ENCODE data around the gene ZNF189.

The ZNF189 gene

GRCh38 chr9:101421653-101422065, 23.0 kb downstream of the ZNF189 start:
- DNase-seq, result no peak

GRCh38 chr9:101427358-101427757, 28.7 kb downstream of the ZNF189 start:
- no peak for DNase-seq

GRCh38 chr9:101427957-101428655, 29.5 kb downstream of the ZNF189 start:
- DNase-seq, result no peak

- no peak for DNase-seq
These were observed 30.3 kb downstream of the ZNF189 start for GRCh38 chr9:101428909-101429308.

- DNase-seq, result no peak
These were observed 31.1 kb downstream of the ZNF189 start for GRCh38 chr9:101429736-101430135.

DNA sequence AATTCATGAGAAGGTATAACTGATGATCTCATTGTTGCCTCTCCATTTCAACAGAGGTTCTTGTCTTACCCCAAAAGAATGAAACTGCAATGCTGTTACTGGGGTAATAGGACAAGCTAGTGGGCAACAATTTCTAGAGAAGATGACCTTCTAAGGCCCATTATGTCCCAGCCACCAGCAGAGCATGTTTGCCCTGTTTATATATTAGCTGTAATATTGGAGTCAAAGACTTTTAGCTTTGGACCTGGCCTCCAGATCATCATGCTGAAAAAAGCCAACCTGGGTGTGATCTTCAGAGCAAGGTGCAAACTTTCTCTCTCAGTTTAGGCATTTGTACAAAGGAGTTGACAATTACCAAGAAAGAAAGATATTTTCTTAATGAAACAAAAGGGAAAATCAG, 33.5 kb downstream of the ZNF189 start:
- no peak for DNase-seq

- no peak for DNase-seq
These were observed 34.1 kb downstream of the ZNF189 start for GRCh38 chr9:101432740-101433139.

- no peak for DNase-seq
These were observed 34.6 kb downstream of the ZNF189 start for GRCh38 chr9:101433229-101433628.

DNA sequence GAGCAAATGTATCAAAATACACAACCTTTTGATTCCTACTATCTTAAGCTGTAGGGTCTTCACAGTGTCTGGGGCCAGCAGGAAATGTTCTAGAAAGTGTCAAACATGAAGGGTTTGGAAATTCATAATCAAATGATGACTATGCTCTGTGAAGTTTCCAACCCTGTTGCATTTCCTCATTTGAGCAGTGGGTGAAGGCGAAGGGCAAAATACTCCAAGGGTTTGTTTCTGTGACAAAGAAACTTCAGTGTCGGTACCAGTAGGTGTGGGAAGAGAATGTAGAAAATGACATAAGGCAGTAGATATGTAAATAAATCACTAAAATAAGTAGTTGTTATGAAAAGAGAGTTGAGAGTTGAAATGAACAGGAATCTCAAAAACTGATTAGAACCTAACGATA, 36.3 kb downstream of the ZNF189 start:
- no peak for DNase-seq

DNA sequence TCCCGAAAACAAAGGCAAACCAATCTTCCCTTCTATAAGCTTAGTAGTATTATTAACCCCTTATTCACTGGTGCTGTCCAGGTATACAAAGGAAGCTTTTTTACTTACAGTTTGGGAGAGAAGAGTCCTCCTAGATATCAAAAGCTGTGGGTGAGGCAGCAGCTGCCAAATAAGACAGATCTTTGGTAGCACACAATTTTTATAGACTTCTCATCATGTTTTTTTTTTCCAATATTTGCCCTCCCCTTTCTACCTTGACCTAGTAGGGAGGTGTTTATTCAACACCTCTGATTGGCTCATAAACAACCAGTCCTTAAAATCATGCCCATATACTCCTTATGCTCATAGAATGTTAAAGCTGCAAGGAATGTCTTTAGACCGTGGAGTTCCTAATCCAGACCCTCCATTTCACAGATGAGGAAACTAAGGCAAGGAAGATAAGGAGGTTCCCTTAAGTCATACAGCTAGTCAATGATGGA, 37.0 kb downstream of the ZNF189 start, which contains the start of gene ALDOB:
TSS of gene ALDOB (minus strand) at position 174 of the 479 bp plus-strand sequence. CDS start 4,887 bp downstream, outside the sequence.
- DNase-seq, result no peak

DNA sequence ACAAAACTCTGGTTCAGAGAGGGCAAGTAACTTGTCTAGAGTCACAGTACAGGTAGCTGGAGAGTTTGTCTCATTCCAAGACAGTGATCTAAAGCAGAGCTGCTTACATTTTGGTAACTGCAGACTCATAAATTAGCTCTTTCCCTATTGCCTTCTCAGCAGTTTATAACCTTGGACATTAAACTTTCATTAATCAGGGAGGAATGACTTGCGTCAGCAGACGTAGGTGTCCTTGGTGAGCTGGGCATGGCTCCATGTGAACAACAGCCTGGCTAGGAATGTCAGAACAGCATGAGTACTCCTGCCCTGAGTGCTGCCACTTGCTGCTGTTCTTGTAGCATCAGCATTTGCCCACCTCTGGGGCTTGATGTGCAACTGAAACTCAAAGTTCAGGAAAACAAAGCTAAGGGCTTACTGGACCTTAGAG, 39.2 kb downstream of the ZNF189 start:
- DNase-seq, result no peak

- DNase-seq, result no peak
These were observed 39.9 kb downstream of the ZNF189 start for GRCh38 chr9:101438523-101438922.

DNA sequence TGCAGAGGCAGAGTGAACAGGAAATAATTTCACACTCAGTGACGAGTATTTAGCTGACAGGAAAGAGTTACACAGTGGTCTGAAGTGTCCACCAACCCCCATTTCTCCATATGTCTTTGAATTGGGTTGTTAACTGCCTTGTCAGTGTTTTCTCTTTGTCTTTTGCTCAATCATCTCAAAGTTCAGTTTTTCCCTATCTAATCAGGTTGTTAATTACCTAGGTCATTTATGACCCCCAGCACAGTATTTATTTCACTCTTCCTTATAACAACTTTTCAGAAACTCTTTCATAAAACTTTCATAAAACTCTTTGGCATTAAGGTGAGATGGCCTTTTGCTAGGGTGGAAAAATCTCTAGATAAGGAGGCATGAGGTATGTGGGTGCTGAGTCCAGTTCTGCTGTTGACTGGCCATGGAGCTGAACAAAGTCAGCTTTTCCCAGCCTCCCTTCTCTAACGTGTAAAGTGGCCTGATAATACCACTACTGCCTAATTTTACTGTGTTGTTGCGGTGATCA, 42.1 kb downstream of the ZNF189 start:
- DNase-seq, result no peak

DNA sequence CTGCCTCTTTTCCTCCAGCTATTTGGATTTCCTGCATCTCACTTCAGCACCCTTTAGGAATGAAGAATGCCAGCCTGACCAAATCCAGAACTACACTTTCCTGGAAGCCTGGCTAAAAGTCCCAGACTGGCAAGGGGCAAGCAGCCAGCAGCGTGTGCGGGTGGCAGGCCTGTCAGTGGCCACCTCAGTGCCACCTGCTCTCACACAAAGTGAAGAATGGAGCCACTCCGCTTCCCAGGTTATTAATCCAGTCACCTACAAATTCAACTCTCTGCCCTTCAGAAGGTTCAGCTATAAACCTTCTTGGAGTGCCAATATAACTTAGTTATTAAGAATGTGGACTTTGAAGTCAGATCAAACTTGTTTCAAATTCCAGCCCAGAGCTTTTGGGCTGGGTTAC, 43.7 kb downstream of the ZNF189 start:
- DNase-seq, result no peak

- DNase-seq, result no peak
These were observed 44.1 kb downstream of the ZNF189 start for GRCh38 chr9:101442736-101443135.

- peak; percentile 59 for DNase-seq
These were observed 44.7 kb downstream of the ZNF189 start for GRCh38 chr9:101443364-101443771.

- DNase-seq, result no peak
These were observed 46.8 kb downstream of the ZNF189 start for GRCh38 chr9:101445353-101446029.

- DNase-seq, result no peak
These were observed 48.1 kb downstream of the ZNF189 start for GRCh38 chr9:101446732-101447131.

- no peak for DNase-seq
These were observed 50.0 kb downstream of the ZNF189 start for GRCh38 chr9:101448680-101449070.

DNA sequence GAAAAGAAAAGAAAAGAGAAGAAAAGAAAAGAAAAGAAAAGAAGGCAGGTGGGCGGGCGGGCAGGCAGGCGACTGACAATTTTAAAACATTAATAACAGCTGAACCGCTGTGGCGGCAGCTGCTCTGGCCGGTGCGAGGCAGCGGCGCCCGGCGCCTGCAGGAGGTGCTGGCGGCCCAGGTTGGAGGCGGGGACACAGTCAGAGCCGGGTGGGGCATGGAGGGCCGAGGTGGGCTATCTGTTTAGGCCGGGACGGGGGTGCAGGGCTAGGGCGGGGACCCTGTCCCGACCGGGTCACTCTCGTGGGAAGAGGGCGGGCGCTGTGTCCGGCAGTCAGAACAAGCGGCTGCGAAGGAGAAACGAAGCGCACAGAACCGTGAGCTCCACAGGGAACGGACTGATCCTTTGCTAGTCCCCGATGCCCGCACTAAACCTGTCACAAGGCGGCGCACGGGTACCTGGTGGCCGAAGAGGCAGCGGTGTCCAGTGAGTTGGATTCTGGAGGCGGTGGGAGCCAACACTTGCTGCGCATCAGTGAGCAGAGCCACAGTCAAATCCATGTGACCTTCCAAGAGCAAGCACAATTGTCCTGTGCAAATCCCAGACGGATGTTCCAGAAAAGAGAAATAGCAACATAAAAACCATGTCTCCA, 50.5 kb downstream of the ZNF189 start:
- DNase-seq, result peak; percentile 71

GRCh38 chr9:101450931-101451330, 52.3 kb downstream of the ZNF189 start:
- no peak for DNase-seq

GRCh38 chr9:101451498-101451897, 52.8 kb downstream of the ZNF189 start:
- DNase-seq, result no peak

DNA sequence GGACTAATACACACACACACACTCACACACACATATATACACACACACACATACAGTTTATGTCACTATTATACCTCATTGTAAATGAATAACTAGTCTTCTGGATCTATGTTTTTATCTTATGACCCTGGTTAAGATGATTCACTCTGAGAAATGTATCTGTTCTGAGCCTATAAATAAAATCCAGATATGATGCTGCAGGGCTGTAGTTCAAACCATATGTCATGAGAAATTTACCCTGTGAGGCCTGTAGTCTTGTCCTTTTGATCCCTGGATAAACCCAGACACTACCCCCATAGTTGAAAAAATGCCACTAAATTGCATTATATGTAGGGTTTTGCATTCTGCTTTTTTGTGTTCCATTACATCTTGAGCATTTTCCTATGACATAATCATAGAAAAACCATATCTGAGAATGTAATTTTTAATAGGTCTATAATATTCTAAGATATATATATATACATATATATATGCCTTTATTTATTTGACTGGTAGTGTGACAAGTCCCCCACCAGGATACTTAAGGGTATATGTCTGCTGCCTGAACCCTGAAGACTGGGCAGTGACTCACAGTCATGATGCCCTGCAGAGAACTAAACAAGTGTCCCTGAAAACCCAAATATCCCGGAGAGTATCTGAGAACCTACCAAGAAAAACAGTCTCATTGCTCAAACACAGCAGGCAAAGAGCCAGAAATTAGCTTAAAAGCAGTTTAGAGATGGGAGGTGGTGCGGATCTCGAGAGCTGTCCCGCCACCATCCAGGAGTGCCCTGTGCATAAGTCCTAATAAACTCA, 55.3 kb downstream of the ZNF189 start:
- no peak for DNase-seq
